Fibroblast of lung (primary cell): ENCODE data around the gene BARX2.

ENCODE experiments used
- CTCF ChIP-seq, 2 donors: IDR thresholded peaks in 1 of 2; conservative IDR thresholded peaks in 1 of 2; 1 replicate in 1 of 2; 2 replicates in 1 of 2; pipeline ENCODE4 v1.5.1; 2011 to 2012; ENCODE audit warnings: low read length in 2 of 2, control low read depth in 1 of 2, inconsistent platforms in 1 of 2, low read depth in 1 of 2, mild to moderate bottlenecking in 1 of 2
- EZH2 ChIP-seq: IDR thresholded peaks from 2 replicates; pipeline ENCODE4 v1.5.1; 2012; ENCODE audit warnings: low read length, control low read depth, mild to moderate bottlenecking; ENCODE audit errors: missing control alignments

DNA sequence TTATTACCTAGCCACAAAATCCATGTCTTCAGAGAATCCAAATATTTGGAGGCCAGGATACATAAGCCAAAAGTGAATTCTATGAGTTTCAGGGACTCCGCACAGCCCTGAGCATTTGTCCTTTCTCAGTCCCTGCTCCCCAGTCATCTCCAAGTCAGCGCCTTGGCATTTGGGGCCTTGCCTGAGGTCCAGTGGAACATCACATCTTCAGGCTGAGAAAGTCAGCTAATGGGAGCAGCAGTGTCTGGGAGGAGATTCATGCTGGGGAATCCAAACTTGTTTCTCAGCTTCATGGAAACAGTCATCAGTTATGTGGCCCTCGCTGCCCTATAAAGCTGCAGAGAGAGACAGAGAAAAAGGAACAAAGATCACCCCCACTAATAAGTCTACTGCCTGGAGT, 70.9 kb downstream of the BARX2 start:
- TF ChIP-seq CTCF (conservative IDR thresholded peaks at IDR 0.05 in 1 of 2, IDR thresholded peaks at IDR 0.05 in 1 of 2; ENCODE audit: low read depth in 1 of 2, low read length in 2 of 2) (no peak), EZH2 (no peak)
